ENCODE measurements around the gene MAP3K1.

MAP3K1 gene

GRCh38 chr5:56849671-56850070, 34.3 kb downstream of the MAP3K1 start:
- DNase-seq (ENCODE audit: low spot score), result no peak

- no peak for DNase-seq (ENCODE audit: low spot score)
Observed at GRCh38 chr5:56850423-56850822, 35.1 kb downstream of the MAP3K1 start.

- no peak for DNase-seq (ENCODE audit: low spot score)
Observed at GRCh38 chr5:56851258-56851941, 36.1 kb downstream of the MAP3K1 start.

- no peak for DNase-seq (ENCODE audit: low spot score)
Observed at GRCh38 chr5:56852228-56853000, 37.1 kb downstream of the MAP3K1 start.

- DNase-seq (ENCODE audit: low spot score), result no peak
Observed at GRCh38 chr5:56853698-56854097, 38.3 kb downstream of the MAP3K1 start.

- DNase-seq (ENCODE audit: low spot score), result no peak
Observed at GRCh38 chr5:56854920-56855319, 39.6 kb downstream of the MAP3K1 start.

GRCh38 chr5:56856541-56857178, 41.3 kb downstream of the MAP3K1 start:
- DNase-seq (ENCODE audit: low spot score), result no peak

GRCh38 chr5:56858777-56859442, 43.6 kb downstream of the MAP3K1 start:
- no peak for DNase-seq (ENCODE audit: low spot score)

- DNase-seq (ENCODE audit: low spot score), result no peak
Observed at GRCh38 chr5:56861893-56862485, 46.6 kb downstream of the MAP3K1 start.

GRCh38 chr5:56862909-56863308, 47.6 kb downstream of the MAP3K1 start:
- DNase-seq (ENCODE audit: low spot score), result no peak

- no peak for DNase-seq (ENCODE audit: low spot score)
Observed at GRCh38 chr5:56871777-56872176, 56.4 kb downstream of the MAP3K1 start.

GRCh38 chr5:56873056-56873455, 57.7 kb downstream of the MAP3K1 start:
- DNase-seq (ENCODE audit: low spot score), result no peak

GRCh38 chr5:56876327-56876726, 61.0 kb downstream of the MAP3K1 start:
- no peak for DNase-seq (ENCODE audit: low spot score)

GRCh38 chr5:56881571-56881970, 66.2 kb downstream of the MAP3K1 start:
- no peak for DNase-seq (ENCODE audit: low spot score)

GRCh38 chr5:56893251-56893951, 78.1 kb downstream of the MAP3K1 start:
- DNase-seq (ENCODE audit: low spot score), result no peak

- DNase-seq (ENCODE audit: low spot score), result no peak
Observed at GRCh38 chr5:56896763-56897162, 81.4 kb downstream of the MAP3K1 start.

- DNase-seq (ENCODE audit: low spot score), result no peak
Observed at GRCh38 chr5:56898213-56898612, 82.9 kb downstream of the MAP3K1 start.

GRCh38 chr5:56900395-56900794, 85.0 kb downstream of the MAP3K1 start:
- DNase-seq (ENCODE audit: low spot score), result no peak

- peak; percentile 47 for DNase-seq (ENCODE audit: low spot score)
Observed at GRCh38 chr5:56900858-56901578, 85.7 kb downstream of the MAP3K1 start.

GRCh38 chr5:56908942-56909293, 93.6 kb downstream of the MAP3K1 start:
- no peak for DNase-seq (ENCODE audit: low spot score)
